GM19395 (cell line): ENCODE data around the gene SPNS2.

Source experiments
- ATAC-seq: cut with Tn5 transposase; IDR thresholded peaks from one replicate; pipeline ENCODE4 v1.9.1; 2021; ENCODE audit warnings: mild to moderate bottlenecking, moderate library complexity; ENCODE audit not compliant: unreplicated experiment

The SPNS2 gene

DNA sequence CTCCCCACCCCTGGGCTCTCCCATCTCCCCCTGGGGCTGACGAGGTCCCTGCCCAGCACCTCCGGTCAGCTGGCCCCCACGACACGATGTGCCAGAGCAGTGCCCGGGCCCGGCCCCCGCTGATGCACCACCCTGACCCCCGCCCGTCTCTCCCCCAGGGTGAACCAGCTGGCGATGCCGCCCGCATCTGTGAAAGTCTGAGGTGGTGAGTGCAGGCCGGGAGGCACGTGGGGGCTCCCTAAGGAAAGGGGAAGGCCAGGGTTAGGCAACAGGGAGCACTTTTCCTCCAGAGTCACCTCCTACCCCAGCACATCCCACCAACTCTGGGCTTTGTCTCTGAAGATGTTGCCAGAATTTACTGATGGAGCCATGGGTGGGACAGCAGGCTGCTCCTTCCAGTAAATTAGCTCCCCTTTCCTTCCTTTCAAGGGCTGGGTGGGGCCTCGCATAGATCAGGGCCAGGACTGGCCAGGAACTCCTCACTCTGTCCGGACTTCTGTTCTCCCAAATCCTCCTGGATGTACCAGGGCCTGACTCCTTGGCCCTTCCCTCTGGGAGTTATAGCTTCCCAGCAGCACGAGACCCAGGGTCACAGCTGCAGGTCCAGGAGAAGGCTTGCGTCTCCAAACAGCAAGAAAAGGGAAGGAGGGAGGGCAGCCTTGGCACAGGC is 38.2 kb downstream of the SPNS2 start:
- no peak for ATAC-seq

GRCh38 chr17:4537451-4538235 is 39.0 kb downstream of the SPNS2 start:
- ATAC-seq = no peak

GRCh38 chr17:4538236-4539002 is 39.7 kb downstream of the SPNS2 start:
- ATAC-seq = no peak

DNA sequence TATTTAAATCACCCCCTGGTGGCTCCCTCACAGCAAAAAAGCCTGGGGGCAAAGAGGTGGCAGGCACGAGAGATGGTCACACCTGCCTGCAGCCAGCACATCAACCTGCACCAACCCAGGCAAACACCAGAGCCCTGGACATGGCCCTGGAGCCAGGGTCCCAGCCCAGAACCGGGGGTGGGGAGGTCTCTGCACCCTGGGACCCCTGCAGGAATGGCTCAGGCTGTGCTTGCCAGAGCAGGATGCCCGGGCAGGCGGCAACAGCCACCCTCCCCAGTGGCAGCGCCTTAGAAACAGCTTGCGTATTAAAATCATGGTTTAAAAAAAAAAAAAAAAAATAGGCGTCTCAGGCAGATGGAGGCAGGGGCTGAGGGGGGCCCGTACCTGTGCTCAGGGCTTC is 40.3 kb downstream of the SPNS2 start:
- no peak for ATAC-seq

GRCh38 chr17:4539576-4540223 is 41.0 kb downstream of the SPNS2 start:
- ATAC-seq = no peak

DNA sequence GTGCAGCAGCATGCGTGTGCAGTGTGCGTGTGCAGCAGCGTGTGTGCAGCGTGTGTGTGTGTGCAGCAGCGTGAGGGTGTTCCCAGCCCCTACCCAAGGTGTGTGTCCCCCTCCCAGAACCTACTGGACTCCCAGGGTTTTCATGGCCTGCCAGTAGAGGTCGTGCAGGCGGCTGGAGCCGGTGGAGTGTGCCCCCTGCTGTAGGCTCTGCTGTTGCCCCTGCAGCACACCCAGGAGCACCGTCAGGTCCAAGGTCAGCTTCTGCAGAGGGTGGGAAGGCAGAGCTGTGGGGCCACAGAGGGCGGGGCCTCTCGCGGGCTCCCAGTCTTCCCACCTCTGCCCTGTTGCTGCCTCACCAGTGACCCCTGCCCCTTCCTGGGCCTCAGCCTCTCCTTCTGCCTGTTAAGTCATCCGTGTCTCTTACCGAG is 41.6 kb downstream of the SPNS2 start:
- ATAC-seq = no peak

GRCh38 chr17:4540687-4541327 is 42.1 kb downstream of the SPNS2 start:
- no peak for ATAC-seq

- no peak for ATAC-seq
Measured at GRCh38 chr17:4541328-4542002, 42.8 kb downstream of the SPNS2 start.

- ATAC-seq = no peak
Measured at GRCh38 chr17:4542003-4542725, 43.5 kb downstream of the SPNS2 start.

DNA sequence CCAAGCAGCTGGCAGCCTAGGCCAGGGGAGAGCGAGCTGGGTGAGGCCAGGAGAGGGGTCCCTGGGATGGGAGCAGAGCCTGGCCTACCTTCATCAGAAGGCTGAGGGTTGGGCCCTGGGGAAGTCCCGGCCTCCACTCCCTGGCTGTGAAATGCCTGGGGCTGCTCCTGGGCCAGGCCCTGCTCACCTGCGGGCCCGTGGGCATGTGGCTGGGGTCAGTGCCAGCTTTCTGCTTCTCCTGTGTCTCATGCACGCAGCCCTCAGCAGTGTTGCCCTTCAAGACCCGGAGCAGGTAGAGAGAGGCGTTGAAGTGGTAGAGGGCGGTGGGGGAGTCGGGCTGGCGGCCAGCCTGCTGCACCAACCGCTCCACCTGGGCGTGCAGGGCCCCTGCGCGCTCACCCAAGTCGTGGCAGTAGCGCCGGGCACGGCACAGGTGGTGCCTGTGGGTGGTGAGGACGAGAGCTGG is 44.1 kb downstream of the SPNS2 start:
- no peak for ATAC-seq

GRCh38 chr17:4543557-4544026 is 44.9 kb downstream of the SPNS2 start:
- no peak for ATAC-seq

GRCh38 chr17:4544135-4544950 is 45.7 kb downstream of the SPNS2 start:
- no peak for ATAC-seq

DNA sequence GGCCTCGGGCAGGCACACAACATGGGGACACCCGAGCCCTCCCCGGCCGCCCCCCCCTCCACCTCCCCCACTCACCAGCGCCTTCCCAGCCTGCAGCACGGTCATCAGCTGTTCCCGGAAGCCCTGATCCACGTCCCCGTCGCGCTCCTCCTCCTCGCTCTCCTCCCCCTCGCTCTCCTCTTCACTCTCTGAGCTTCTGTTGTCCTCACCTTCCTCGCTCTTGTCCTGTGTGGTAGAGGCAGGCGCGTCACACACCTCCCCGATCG is 46.2 kb downstream of the SPNS2 start:
- ATAC-seq = no peak

DNA sequence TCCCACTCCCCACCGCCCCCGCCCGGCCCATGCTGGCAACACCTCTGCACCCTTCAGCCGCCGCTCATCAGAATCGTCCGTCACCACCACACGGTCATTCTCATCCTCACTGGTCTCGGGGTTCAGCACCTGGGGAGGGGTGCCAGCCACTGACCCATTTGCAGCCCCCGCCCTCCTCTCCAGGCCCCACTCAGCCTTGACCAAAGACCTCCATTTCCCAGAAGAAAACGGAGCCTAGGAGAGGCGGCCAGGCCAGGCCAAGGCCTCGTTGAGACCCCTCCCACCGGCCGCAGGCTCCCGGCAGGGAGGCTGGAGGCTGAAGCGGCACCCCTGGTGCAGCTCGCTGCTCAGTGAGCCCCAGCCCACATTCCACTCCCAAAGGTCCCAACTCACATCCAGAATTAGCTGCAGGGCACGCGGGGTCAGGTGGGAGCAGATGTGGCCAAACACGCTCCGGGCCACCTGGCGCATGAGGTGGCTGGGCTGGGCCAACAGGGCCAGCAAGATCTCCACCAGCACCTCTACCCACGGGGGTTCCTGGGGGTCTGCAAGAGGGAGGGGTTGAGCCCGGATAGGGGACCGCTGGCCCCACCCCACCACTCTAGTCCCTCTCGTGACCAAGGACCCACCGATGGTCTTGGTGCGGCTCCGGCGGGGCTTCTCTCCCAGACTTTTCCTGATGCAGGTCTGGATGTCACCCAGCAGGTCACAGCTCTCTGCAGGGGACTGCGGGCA is 46.7 kb downstream of the SPNS2 start:
- no peak for ATAC-seq

DNA sequence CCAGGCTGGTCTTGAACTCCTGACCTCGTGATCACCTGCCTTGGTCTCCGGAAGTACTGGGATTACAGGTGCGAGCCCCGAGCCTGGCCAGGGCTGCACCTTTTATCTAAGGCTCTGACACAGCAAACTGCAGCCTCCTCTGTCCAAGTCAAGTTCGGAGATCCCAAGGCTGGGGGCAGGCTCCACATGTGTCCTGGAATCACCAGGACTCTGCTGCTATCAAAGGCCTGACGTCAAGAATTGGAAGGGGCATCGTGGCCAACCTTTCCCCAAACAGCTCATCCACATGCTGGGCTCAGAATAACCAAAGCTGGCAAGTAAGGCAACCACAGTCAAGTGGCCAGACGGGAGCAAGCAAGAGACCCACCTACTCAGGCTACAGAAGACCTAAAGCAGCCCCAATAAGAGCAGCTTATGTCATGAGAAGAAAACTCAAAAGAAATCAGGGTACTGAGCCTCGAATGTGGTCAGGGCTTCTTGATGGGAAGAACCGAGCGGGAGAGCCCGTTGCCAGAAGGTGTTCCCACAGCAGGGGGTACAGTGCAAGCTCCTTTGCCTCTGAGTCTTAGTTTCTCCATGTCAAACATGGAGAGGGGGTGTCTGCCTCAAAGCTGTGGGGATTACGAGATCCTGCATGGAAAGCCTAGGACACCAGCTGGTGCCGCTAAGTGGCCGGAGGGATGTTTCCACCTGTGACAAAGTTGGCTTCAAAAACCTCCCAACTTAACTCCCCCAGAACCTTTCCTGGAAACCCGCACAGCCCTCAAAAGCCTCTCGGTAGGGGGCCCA is 48.6 kb downstream of the SPNS2 start:
- ATAC-seq = no peak

GRCh38 chr17:4548061-4548461 is 49.4 kb downstream of the SPNS2 start:
- no peak for ATAC-seq
